CD4-positive, alpha-beta T cell treated with Interferon alpha-2 for 1 hour (primary cell): ENCODE results near the gene NSMCE3.
"Not testable (repeated sequence)": the region's sequence is repeated elsewhere in the genome, so short reads cannot be mapped to it uniquely, and the experiment has no call there.

Experiments used
- DNase-seq, 2 donors: peaks; one replicate each; pipeline ENCODE4 v3.0.0-alpha.2; 2020 to 2022

Gene NSMCE3

GRCh38 chr15:29268706-29269484, 727 bp downstream of the NSMCE3 start:
- DNase-seq, result peak; percentile 59 to 62

- DNase-seq, result no peak
These were observed 3.5 kb downstream of the NSMCE3 start for GRCh38 chr15:29266052-29266582.

DNA sequence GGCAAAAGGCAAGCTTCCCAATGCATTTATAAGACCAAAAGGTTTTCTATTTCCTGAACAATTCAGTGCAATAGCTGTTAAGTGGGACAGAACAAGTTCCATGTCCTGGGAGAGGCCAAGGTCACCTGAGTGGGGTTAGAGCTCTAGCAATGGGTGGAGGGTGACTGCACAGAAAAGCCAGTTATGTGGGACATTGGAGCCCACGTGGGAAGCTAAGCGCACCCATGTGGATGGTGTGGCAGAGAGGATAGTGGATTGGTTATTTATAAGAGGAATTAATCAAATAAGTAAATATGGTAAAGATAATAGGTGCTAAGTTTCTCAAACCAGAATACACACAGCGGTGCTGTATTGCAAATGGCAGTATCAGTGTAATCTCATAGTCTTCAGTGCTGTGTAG, 6.3 kb downstream of the NSMCE3 start:
- DNase-seq, result no peak

GRCh38 chr15:29262738-29263137, 6.9 kb downstream of the NSMCE3 start:
- DNase-seq, result peak in 1 of 2 donors; percentile 18

DNA sequence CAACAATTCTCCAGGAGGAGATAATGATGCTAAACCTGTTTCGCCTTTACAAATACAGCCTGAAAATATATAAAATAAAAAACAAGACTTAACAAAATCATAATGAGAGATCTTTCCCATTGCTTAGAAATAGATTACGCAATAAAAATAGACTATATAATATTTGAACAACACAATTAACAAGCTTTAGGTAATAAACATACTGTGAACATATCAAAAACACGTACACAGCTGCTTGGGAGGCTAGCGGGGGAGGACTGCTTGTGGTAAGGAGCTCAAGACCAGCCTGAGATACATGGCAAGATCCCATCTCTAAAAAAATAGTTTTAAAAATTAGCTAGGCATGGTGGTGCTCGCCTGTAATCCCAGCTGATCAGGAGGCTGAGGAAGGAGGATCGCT, 8.7 kb downstream of the NSMCE3 start:
- DNase-seq, result no peak

- no peak for DNase-seq
These were observed 10.4 kb downstream of the NSMCE3 start for GRCh38 chr15:29259233-29259632.

DNA sequence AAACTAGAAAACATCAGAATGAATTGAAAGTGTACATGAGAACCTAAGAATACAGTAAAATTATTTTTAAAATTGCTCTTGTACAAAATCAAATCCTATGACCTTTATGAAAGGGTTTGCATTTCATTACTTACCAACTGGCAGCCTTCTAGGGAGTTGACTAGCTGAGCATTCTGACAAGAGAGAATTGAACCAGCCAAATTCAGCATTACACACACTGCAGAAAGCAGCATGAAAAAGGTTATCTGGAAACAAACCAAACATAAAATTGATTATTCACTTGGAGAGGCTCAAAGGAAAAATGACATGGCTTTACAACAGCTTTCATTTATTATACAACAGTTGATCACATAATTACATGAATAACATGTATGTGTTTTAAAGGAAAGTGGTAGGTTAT, 17.4 kb downstream of the NSMCE3 start:
- DNase-seq, result no peak

- no peak for DNase-seq
These were observed 25.1 kb downstream of the NSMCE3 start for GRCh38 chr15:29244544-29244943.

GRCh38 chr15:29244123-29244522, 25.5 kb downstream of the NSMCE3 start:
- no peak for DNase-seq

DNA sequence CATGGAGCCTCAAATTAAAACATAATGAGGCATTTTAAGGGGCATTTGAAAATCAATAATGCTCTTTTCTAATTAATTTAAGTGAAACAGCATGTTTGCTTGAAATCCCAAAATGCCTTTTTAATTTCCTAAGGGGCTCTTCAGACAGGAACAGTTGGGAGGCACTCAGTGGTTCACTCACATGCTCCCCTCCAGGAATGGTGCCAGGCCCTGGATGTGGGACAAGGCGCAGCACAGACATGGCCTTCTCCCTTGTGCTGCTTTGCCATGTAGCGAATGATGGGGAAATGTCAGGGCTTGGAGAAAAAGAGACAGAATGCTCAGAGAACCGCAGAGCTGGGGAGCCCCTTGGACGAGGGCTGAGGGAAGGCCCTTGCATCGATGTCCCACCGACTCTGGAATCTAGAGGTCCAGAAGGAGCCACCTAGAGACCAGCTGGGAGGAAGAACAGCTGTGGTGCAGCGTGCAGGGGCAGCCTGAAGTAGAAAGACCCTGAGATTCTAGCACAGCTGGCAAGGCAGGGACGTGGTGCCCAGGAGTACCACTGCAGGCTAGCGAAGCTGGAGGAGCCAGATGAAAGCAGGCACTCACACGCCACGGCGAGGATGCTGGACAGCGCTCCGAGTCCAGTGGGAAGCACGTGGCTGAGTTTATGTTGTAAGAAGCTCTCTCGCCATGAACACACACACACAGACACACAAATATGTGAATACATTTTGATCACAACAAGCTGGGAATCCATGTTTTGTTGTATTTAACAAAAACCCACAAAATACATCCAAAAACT, 27.0 kb downstream of the NSMCE3 start:
- DNase-seq, result no peak

DNA sequence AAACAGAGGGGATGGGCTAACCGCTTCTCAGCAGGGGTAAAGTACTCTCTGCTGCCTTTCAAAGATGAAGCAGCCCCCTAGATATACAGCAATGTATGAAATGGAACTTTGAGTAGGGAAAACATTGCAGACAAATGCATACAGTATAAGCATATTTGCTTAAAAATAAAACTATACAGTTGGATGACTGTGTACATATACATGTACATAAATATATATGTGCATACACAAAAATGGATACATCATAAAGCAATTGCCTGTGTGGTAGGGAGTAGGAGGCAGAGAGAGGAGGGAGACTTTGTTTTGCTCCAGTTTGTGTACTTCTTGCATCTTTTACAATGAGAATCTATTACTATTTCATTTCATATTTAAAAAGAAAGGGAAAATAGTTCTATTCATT, 28.4 kb downstream of the NSMCE3 start:
- DNase-seq, result no peak

GRCh38 chr15:29239395-29239794, 30.2 kb downstream of the NSMCE3 start:
- DNase-seq, result no peak

DNA sequence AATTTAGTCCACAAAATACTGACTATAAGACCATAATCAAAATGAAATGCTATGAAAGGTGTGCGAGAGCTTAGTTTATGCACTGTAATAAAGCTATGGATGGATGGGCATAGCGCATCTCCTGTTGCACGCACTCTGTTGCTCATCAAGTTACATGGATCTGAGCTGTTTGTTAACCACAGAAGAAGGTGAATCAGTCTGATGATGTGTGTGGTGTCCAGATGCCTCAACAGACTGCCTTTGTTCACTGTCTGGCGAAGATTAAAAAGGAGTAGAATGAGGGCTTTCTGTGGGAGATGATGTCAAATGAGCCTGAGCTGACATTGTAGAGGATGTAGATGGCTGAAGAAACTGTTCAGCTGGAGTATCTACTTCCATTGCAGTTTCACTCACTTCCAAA, 36.1 kb downstream of the NSMCE3 start:
- DNase-seq, result no peak

- no peak for DNase-seq
These were observed 43.0 kb downstream of the NSMCE3 start for GRCh38 chr15:29226436-29227208.

- no peak for DNase-seq
These were observed 43.9 kb downstream of the NSMCE3 start for GRCh38 chr15:29225534-29226234.

GRCh38 chr15:29224987-29225363, 44.6 kb downstream of the NSMCE3 start:
- DNase-seq, result not testable (repeated sequence)

- not testable (repeated sequence) for DNase-seq
These were observed 45.2 kb downstream of the NSMCE3 start for GRCh38 chr15:29224235-29224986.

GRCh38 chr15:29223640-29224039, 46.0 kb downstream of the NSMCE3 start:
- no peak for DNase-seq

DNA sequence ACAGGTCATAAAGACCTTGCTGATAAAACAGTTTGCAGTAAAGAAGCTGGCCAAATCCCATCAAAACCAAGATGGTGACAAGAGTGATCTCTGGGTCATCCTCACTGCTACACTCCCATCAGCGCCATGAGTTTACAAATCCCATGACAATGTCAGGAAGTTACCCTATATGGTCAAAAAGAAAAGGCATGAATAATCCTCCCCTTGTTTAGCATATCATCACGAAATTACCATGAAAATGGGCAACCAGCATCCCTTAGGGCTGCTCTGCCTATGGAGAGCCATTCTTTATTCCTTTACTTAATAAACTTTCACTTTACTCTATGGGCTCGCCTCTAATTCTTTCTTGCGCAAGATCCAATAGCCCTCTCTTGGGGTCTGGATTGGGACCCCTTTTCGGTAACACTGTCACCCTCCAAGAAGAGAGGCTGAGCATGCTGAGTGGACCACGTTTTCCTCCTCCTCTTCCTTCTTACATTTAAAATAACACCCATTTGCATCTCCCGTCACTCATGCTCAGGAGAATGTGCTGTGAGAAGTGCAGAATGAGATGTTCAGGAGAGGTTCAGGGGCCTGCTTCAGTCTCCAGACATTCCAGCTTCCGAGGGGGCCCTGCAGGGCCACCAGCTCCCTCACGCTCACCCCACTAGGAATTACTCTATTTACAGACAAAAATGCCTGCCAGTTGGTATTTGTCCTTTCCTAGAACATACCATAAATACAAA, 47.3 kb downstream of the NSMCE3 start:
- no peak for DNase-seq

- DNase-seq, result no peak
These were observed 48.8 kb downstream of the NSMCE3 start for GRCh38 chr15:29220852-29221251.

- DNase-seq, result no peak
These were observed 52.7 kb downstream of the NSMCE3 start for GRCh38 chr15:29216955-29217354.
